Measurements from ENCODE around the gene ATP6AP2.

DNA sequence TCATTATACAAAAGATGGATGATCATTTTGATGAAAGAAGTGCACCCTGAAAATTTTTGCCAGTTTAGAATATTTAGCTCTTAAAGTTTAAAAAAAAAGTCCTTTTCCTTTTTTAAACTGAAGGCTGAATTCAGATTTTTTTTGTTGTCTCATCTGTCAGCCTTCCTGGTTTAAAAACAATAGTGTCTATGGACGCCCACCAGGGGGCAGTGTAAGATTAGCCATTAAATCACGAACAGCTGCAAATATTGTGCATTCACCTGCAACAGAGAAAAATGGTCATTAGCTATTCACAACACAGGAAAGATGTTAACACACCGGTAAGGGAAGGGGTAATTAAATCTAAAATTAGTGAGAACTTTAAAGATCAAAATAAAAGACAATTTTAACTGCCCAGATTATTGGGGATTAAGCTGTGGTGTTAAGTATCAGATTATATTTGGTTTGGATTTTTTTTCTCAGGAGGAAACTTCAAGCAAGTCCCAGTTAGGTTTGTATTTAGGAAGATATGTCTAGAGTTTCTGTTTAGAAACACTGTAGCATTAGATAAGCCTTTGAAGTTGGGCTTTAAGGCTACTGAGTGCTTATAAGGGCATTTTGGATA, 71.0 kb downstream of the ATP6AP2 start:
- TF ChIP-seq CTCF (IDR thresholded peaks at IDR 0.05) (peak; percentile 77), EZH2 (IDR thresholded peaks at IDR 0.05; ENCODE audit: borderline replicate concordance, insufficient read depth, low read depth, low read length, poor library complexity, severe bottlenecking) (no peak)

All from B cell (primary cell).